CD4-positive, alpha-beta T cell treated with Interleukin-6 at 100 ng/mL for 8 hours (primary cell): Measurements from ENCODE around the gene MACROD2.

ENCODE experiments used
- DNase-seq: peaks from one replicate; pipeline ENCODE4 v3.0.0-alpha.2; 2020; ENCODE audit warnings: mixed read lengths, low spot score

The MACROD2 gene

DNA sequence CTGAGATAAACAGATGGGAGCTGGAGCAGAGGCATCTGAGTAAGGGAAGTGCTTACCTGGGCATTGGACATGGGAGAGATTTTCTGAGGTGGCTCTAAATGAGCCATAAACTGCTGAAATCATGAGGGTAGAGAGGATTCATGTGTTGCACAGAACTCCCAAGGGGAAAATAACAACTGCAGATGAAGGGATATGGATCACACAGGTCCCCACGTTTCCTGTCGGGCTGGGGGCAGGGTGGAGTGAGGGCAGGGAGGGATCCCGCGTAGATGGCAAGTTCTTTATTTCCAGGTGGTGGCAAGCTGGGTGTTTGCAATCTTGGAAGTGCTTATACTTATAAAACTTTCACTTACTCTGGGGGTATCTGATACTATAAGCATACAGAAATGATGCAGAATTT, 764.7 kb downstream of the MACROD2 start:
- no peak for DNase-seq

DNA sequence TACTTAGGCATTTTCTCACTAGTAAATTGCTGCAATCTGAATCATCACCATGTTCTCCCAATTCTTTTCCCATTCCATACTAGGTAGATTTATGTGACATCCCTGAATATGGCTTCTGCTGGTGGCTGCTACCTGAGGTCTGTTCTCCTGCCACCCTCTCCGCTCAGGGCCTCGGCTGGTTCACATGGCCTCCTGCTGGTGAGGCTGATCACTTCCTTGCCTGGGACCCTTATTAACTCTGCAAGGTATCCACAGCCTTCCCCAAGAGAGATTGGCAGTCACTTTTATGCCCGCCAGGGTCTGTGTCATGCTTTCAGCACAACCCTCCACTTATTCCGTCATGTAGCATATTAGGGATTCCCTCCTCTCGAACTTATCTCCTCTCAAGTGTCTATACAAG, 766.6 kb downstream of the MACROD2 start:
- no peak for DNase-seq

DNA sequence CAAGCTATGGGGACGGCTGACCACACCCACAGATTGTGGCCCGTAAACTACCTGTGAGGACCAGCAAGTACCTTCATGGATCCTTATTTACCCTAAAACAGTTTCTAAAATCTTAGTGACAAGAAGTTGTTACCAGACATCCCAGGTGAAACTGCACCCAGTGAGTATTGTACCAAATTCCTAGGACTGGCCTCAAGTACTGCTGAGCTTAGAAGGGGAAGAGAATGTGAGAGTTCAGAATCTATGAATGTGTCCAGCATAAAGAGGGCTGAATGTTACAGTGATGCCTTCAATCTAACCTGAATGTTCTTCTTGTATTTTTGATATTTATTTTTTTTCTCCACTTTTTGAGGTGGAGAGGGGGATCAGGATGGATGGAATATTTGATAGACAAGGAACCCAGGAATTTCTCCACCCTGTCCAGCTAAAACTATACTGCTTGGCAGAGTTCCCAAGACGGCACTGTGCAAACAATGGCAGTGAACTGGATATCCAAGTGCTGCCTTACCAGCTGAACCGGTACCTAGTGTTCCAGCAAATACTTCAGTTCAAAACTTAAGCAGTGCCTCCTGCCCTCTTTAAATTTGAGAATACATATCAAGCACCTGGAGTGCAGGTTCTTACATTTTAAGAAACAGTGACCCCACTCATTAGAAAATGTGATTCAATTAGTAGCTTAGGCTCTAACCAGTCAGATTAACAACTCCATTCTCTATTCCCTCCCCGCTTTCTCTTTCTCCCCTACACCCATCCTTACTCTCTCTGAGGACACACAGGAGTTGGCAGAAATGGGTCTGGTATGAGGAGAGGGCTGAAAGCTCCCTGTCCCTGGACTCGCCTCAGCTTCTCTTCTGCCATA, 769.4 kb downstream of the MACROD2 start:
- DNase-seq: no peak

DNA sequence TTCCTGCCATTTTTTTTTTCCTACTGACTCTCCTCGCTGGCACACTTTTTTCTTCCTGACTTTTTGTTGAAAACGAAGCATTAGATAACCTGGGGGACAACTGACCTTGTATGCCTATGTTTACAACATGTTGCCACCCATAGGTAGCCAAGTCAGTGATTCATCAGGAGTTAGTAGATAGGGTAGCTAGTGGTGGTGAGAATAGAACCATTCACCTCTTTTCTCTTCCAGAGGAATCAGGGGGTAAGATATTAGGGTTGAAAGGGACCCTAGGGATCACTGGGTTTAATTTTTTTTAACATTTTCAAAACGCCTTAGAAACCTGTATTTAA, 770.0 kb downstream of the MACROD2 start:
- no peak for DNase-seq

DNA sequence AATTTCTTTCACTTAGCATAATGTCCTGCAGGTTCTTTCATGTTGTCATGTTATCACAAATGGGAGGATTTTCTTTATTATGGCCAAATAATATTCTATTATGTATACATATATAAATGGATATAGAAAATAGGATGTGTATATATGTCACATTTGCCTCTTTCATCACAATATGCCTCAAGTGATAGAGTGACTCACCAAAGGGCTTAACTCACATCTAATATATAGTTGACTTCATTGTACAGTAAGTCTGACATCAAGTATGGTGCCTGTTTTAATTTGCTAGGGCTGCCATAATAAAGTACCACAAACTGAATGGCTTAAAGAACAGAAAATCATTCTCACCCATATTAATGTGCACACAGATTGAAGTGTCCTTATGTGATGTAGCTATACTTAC, 778.2 kb downstream of the MACROD2 start:
- no peak for DNase-seq

DNA sequence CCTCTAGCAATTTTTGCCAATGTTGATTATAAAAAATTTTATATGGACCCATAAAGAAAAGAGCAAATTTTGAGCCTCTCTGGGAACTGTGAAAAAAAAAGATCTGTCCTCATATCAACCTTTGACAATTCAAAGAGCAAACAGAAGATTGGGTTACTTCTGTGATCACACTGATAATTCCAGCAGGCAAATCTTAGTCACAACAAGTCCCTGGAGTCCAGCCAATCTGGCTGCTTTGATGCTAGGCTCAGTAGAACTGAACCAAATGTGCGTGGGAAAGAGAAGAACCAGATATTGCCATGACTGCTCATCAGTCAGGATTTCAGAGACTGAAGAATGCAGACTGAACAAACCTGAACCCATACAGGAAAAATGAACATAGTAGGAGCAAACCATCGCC, 780.5 kb downstream of the MACROD2 start:
- no peak for DNase-seq

DNA sequence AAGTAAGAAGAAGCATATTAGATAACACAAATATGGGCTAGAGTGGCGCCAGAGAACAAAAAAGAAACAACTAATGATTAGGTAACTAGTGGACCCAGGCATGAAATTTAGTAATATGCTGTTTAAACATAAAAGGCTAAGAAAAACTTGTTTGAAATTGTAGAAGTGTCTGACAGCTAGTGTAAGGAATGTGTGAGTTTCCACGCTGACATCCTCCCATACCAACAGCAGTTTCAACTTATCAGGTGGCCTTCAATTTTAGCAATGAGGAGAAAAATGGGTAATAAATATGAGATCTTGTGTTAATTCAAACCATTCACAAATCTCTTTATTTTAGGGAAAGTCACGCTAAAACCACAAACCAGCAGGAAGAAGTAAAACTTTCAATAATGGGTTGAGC, 782.3 kb downstream of the MACROD2 start:
- DNase-seq: no peak

DNA sequence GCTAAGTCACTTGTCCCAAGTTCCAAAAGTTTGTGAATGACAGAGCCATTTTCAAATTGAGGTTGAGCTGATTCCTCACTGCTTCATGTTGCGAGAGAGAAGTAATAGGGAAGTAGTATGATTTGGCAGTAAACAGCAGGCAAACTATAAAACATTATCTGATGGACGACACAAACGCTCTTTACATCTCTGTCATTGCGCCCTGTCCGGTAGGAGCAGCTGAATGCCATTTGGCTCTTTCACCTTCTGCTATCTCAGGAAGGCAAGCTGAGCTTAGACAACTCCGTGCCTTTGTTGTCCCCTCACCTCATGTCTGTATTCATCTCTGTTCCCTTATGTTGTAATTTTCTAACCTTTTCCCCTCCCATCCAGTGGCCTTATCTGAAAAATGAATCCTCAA, 782.8 kb downstream of the MACROD2 start:
- DNase-seq: no peak

DNA sequence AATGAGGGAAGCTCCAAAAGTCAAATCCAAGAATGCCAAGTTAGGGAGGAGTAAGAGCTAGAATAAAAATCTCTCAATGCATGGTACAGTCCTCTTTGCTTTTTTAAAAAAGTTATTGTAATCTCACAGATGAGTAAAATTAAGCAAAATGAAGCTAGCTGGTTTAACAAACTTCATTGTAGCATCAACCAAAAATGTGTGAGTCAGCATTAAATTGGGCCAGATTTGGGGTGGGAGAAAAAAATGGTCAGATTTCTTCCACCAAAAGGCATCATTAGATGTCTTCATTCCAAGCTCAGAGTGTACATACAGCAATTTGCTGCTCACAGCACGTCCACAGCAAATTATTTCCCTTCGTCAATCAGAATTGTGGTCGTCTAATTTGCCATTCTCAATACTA, 783.6 kb downstream of the MACROD2 start:
- DNase-seq: no peak

DNA sequence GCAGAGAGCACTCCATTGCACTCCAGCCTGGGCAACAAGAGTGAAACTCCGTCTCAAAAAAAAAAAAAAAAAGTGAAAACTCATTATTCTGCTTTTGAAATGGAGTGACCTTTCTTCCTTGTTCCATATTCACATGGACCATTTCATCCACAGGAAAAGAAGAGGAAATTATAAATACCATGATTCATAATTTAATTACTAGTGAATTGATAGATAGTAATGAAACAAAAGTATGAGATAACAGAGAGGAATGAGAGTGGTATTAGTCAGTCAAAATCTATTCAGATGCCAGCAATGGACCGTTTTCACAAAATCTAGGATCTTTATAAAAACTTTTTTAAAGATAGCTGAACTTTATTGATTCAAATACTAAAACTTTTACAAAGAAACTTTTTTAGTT, 785.2 kb downstream of the MACROD2 start:
- no peak for DNase-seq

DNA sequence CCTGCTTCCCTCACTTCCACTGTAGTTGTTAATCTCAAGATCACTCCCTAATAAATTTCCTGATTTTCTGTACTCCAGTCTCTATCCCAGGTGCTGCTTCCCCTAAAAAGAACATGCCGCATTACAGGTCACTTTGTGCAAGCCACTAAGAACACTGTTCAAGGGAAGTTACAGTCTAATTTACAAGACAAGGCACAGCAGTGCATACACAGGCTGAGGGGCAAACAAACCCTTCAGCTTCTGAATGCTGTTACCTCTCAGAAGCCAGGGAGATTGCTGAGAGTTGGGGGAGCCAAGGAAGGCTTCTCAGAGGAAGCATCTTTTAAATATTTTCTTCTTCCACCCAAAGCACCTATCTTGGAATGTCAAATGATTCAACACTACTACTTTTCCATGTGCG, 787.4 kb downstream of the MACROD2 start:
- DNase-seq: no peak

DNA sequence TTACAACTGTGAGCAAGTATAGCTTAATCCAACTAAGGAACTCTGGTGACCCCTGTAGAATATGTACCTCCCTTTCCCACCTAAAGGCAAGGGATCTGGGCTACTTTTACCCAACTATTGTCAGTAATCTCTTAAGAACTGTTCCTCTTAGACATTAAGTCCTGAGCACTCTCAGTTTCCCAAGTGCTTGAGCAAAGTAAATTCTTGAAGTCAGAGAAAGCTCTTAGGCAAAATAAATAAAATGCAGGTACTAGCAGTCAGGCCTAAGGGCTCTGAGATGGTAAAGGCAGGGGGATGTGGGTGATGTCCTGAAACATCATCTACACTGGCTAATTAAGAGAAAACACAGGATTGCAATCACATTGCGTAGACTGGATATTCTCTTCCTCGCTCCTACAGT, 788.5 kb downstream of the MACROD2 start:
- no peak for DNase-seq

DNA sequence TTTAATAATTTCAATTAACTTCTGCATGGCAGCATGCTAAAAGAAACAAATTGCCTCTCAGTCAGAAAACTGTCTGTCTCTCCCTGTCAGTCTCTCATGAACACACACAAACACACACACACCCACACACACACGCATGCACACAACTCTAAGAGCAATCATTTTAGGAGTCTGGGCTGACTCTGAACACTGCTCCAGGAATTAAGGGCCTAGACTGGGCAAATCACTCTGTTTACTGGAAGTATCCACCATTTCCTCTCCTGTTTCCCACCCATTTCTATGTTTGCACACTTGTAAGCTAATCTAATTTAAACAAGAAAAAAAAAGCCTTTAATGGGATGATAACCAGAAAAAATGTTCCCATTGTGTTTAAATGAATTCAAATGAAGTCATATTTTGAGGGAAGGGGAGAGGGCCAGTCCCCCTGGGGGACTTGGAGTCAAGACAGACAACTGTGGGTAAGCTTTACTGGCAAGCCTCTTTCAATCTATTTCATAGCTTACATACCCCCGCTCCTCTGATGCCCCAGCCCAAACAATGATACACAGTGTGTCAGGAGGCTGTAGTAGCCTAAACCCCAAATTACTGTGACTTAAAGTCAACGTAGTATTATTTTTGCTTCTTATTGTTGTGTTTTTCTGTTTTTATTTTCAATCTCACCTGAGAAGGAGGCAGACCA, 789.9 kb downstream of the MACROD2 start:
- DNase-seq: no peak

DNA sequence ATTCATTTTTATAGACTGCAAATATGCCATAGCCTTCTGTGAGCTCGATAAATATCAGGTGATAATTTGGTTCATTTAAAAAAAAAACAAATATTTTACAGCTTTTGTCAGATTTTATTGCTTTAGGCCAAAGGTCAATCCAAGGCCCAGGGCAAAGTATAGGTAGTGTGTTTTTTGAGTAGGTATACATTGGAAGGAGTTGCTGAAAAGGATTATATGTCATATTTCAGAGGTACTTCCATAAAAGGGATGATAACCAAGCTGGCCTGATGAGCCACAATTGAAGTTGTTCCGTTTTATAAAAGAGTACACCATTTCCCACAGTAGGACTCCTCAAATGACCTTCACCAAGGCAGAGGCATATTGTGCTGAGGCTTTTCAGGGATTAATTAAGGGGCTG, 794.9 kb downstream of the MACROD2 start:
- DNase-seq: no peak

DNA sequence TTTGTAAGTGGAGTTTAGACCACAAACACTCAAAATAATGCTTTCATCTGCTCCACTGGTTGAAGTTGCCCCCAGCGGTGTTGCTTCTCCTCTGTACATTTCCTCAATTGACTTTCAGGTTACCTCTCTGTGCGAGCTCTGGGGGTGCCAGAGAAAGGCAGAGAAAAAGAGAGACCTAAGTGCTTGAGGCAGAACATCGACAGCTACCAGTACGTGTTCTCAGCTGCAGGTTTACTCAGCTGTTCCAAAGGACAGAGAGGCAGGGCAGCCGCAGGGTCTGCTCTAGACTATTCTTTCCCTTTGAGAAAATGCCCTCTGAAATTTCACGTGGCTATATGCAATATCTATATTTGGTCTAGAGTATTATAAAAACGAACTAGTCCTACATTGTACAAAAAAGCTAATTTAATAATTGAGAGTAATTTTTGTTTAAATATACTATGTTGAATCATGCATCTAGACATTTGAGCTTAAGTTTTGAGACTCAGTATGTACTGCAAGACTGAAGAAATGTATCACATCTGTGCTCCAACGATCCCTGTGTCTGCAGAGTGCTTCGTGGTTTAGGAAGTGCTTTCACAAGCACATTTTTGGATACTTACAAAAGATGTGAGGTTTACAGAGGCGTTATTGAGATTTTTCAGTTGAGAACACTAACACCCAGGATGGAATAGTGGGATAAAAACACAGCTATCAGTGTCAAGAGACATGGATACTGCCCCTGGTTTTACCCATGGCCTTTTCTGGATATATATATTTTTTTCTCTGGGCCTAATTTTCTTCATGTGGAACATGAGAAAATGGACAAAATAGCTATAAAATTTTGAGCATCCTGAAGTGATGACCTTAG, 795.7 kb downstream of the MACROD2 start:
- no peak for DNase-seq

DNA sequence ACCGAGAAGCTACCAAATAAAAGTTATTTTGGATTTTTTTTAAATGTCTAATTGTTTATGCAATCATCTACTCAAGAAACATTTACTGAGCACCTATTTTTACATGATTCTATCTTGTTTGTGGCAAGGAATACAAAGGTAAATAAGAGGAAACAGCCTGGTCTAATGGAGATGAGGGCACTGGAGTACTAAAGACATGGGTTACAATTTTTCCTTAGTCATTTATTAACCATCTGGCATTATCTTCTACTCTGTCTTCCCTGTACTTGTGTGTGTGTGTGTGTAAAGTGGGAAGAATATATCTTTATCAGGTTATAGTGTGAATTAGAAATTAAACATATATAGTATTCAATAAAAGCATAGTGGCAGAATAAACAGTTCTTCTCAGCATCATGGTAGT, 797.6 kb downstream of the MACROD2 start:
- DNase-seq: no peak

DNA sequence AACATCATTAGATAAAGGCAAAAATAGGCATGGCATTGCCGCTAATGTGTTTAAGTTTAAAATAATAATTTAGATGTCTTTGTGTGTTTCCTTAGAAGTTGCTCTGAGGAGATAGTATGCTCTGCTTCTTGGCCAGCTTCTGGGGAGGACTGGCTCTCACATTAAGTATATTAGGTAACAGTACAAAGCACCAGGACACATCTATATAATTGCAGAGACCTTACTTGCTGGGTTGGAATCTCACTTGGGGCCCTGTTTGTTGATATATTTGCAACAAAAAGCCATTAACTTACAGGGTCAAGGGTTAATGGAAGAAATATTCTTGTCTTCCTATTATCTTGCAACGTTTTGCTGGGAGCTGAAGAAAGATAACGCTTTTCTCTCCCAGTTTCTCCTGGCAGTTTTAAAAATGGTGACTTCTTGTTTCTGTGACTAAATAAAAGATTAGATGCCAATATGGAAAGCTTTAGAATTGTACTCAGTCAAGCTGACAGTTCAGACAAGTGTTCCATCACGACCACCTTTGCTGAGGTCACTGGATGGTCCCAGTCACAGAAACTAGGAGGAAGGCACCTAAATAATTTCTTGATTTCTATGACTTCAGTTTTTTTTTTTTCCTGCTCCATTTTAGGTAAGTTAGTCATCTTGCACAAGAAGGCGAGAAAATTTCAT, 804.4 kb downstream of the MACROD2 start:
- DNase-seq: no peak

DNA sequence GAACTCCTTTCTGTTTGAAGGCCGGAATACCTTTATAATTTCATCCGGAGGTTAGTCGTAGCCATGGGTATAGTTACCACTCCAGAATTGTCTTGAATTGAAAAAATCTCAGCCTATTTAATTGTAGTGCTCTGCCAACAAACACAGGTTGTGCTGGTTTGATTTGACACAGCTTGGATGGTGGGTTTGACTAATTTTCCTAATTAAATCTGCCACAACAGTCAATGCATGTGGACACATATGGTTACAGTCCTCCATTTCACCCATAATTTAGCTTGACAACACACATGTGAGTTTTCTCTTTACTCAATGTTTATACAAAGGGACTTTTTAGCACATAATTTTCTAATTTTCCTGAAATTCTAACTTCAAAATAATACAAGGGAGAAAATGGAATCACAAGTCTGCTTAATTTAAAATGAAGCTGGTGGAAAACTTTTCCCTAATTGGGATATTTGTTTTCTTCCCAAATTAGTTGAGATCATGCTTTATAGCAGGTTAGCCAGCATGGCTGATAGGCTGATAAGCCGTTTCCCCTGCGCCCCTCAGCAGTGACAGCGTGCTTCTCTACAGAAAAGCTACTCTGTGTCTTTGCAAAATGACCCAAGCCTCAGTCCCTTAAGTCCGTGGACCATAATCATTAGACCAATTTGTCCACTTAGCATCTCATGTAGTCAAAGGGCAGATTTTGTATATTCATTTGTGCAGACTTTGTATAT, 805.5 kb downstream of the MACROD2 start:
- no peak for DNase-seq

DNA sequence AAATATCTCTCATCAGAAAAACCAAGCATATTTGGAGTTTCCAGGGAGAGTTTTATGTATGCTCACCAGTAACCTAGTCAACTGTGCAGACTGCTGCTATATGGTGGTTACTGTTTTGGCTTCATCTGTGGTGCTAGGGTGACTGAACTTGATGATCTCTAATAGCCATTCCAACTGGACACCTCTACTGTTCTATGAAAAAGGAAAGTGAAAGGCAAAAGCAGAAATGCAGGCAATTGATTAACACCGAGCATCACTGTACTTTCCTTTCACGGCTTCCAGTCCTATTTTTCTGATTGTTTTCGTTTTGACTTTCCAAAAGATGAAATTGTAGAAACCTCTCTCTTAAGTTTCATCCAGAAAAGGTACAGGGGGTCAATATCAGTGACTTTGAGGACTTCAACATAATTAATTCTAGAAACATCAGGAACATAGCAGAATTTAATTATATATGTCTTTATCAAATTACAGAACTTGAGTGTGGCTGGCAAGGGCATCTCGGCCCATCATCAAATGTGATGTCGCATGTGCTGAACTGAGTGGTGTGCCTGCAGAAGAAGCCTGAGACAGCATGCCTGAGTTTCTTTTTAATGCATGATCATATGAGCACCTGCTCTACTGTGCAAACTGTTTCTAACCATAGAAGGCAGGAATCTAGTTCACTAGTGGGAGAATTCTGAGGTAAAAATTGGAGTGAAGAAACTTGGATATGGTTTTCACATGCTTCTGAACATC, 806.4 kb downstream of the MACROD2 start:
- no peak for DNase-seq

DNA sequence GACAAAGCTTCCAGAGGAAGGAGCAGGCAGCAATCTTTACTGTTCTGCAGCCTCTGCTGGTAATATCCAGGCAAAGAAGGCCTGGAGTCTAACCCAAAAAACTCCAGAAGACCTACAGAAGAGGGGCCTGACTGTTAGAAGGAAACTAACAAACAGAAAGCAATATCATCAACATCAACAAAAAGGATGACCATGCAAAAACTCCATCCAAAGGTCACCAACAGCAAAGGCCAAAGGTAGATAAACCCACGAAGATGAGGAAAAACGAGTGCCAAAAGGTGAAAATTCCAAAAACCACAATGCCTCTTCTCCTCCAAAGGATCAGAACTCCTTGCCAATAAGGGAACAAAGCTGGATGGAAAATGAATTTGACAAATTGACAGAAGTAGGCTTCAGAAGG, 811.9 kb downstream of the MACROD2 start:
- DNase-seq: no peak

DNA sequence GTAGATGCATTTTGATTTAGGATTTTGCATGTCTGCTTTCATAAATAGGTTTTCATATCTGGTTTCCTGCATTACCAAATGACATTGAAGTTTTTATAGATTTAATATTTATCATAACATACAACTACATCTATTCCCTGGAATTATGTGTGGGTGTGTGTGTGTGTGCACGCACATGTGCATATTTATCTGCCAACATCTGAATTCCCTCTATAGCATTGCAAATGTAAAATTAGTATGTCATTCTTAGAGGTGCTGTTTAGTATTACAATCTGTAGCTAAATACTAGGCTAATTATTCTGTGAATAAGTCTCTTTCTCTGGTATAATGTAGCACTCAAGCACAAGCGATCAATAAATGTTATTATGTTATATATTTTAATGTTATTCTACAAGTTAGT, 820.0 kb downstream of the MACROD2 start:
- DNase-seq: no peak
